K562 (cell line): ENCODE data around the gene CHM. TPM values are rescaled to one million over a fixed set of nuclear protein-coding genes. Genes with fewer than 3 reads are reported as not detected.
"Not testable (repeated sequence)": the region's sequence is repeated elsewhere in the genome, so short reads cannot be mapped to it uniquely, and the experiment has no call there.

ENCODE experiments used
- ATAC-seq: fragments of 200-7000 bp; cut with Tn5 transposase; 3 replicates; pipeline ENCODE4 v1.9.1; 2020; ENCODE audit warnings: moderate library complexity
- BruUV-seq: library from RNA; stranded (reverse); fragments of 400-500 nt; replicated peaks from 2 replicates; lab custom pipeline; 2021; lab: Mats Ljungman, UMichigan
- CTCF ChIA-PET: fragments of 300-600 bp; formaldehyde crosslinking; extraction: SDS; loops from one replicate; lab custom pipeline; 2021; ENCODE audit warnings: low intra/inter-chr PET ratio; lab: Yijun Ruan, JAX
- POLR2A ChIA-PET: fragments of 300-600, 350-650 bp; sonication (Branson Sonifier 250); formaldehyde crosslinking; extraction: SDS; loops from one replicate; lab custom pipeline; 2021; ENCODE audit warnings: antibody characterized with exemption, inconsistent platforms; lab: Yijun Ruan, JAX
- DNase-seq, 4 experiments: peaks; one replicate each; pipeline versions ENCODE4 v3.0.0 to v3.0.0-alpha.2; 2011 to 2018; ENCODE audit warnings: low spot score in 3 of 4, mixed read lengths in 3 of 4; ENCODE audit errors: extremely low read depth in 1 of 4
- FAIRE-seq: peaks from 2 replicates; lab custom pipeline; 2011; peaks lifted over from hg19 to GRCh38; lab: Jason Lieb, UNC
- H2AFZ ChIP-seq: 2 replicates; pipeline ENCODE4 v1.6.0; 2011; ENCODE audit warnings: low read depth, low read length, control low read depth, inconsistent platforms
- H3K27ac ChIP-seq: fragments of 200-600 bp; 3 replicates; pipeline ENCODE4 v1.8.0; 2011; ENCODE audit warnings: low read depth, mild to moderate bottlenecking, control low read depth, inconsistent platforms, low read length, moderate library complexity, mixed read lengths; ENCODE audit errors: extremely low read depth
- H3K27me3 ChIP-seq, 2 experiments: fragments of 300-600 bp in 1 of 2; 2 replicates in 1 of 2; 3 replicates in 1 of 2; pipeline versions ENCODE4 v1.6.0 to v1.8.0; 2011; ENCODE audit warnings: inconsistent platforms in 2 of 2, low read length in 2 of 2, mild to moderate bottlenecking in 1 of 2, mixed read lengths in 1 of 2, moderate library complexity in 1 of 2; ENCODE audit not compliant: control insufficient read depth in 2 of 2, insufficient read depth in 2 of 2
- H3K36me3 ChIP-seq: fragments of 300-600 bp; 3 replicates; pipeline ENCODE4 v1.8.0; 2011; ENCODE audit warnings: mild to moderate bottlenecking, low read length, inconsistent platforms; ENCODE audit not compliant: control insufficient read depth, insufficient read depth
- H3K4me1 ChIP-seq, 2 experiments: fragments of 200-600 bp in 1 of 2; replicated peaks in 1 of 2; 2 replicates in 1 of 2; 3 replicates in 1 of 2; pipeline versions ENCODE4 v1.5.1 to v1.8.0; 2011; ENCODE audit warnings: inconsistent platforms in 2 of 2, low read length in 2 of 2, mild to moderate bottlenecking in 1 of 2, mixed read lengths in 1 of 2, moderate library complexity in 1 of 2; ENCODE audit not compliant: control insufficient read depth in 2 of 2, insufficient read depth in 2 of 2
- H3K4me2 ChIP-seq: 2 replicates; pipeline ENCODE4 v1.6.1; 2011; ENCODE audit warnings: low read length, control low read depth, inconsistent platforms, mixed read lengths; ENCODE audit not compliant: insufficient read depth
- H3K4me3 ChIP-seq: fragments of 200-600 bp; sonication (generic), shearing (Covaris generic); 2 replicates; pipeline ENCODE4 v1.5.1; 2016; ENCODE audit warnings: control low read depth, inconsistent platforms
- H3K79me2 ChIP-seq: fragments of 200-600 bp; 3 replicates; pipeline ENCODE4 v1.8.0; 2011; ENCODE audit warnings: low read length, inconsistent platforms; ENCODE audit not compliant: control insufficient read depth, insufficient read depth
- H3K9ac ChIP-seq, 2 experiments: 2 replicates each; pipeline versions ENCODE4 v1.6.0 to v1.6.1; 2011; ENCODE audit warnings: low read depth in 2 of 2, low read length in 2 of 2, control low read depth in 1 of 2, inconsistent platforms in 1 of 2, mild to moderate bottlenecking in 1 of 2, mixed read lengths in 1 of 2; ENCODE audit not compliant: insufficient read depth in 1 of 2
- H3K9me1 ChIP-seq: one replicate; pipeline ENCODE4 v1.6.0; 2011; ENCODE audit warnings: inconsistent platforms, mild to moderate bottlenecking, low read length, moderate library complexity; ENCODE audit not compliant: control insufficient read depth, insufficient read depth
- H3K9me3 ChIP-seq: replicated peaks from 2 replicates; pipeline ENCODE4 v1.5.1; 2011; ENCODE audit warnings: low read depth, low read length, inconsistent platforms; ENCODE audit not compliant: control insufficient read depth, insufficient read depth
- H4K20me1 ChIP-seq: replicated peaks from 2 replicates; pipeline ENCODE4 v1.6.1; 2011; ENCODE audit warnings: low read length, inconsistent platforms, mixed read lengths; ENCODE audit not compliant: control insufficient read depth, insufficient read depth
- GATA2 ChIP-seq: sonication (generic); formaldehyde crosslinking; IDR thresholded peaks from 2 replicates; pipeline ENCODE4 v1.4.0; 2020; ENCODE audit warnings: mild to moderate bottlenecking, missing genetic modification reagents
- HEY1 ChIP-seq: fragments of 250-450 bp; sonication (Bioruptor Pico); IDR thresholded peaks from 2 replicates; pipeline ENCODE4 v1.5.0; 2020; ENCODE audit warnings: mild to moderate bottlenecking, moderate library complexity, borderline replicate concordance
- KLF13 ChIP-seq: fragments of 450-650 bp; IDR thresholded peaks from 2 replicates; pipeline ENCODE4 v1.6.1; 2016; ENCODE audit warnings: missing genetic modification characterization, low read depth, mild to moderate bottlenecking, missing compliant biosample characterization, moderate library complexity, borderline replicate concordance
- NONO ChIP-seq, 2 experiments: fragments of 200-400 bp in 1 of 2; fragments of 450-650 bp in 1 of 2; formaldehyde crosslinking in 1 of 2; IDR thresholded peaks; 2 replicates each; pipeline ENCODE4 v1.6.1; 2017; ENCODE audit warnings: low read depth in 2 of 2, mild to moderate bottlenecking in 2 of 2, moderate library complexity in 2 of 2, low read length in 1 of 2
- ZNF146 ChIP-seq: IDR thresholded peaks from one replicate; pipeline ENCODE4 v1.6.1; 2018; ENCODE audit warnings: missing compliant biosample characterization; ENCODE audit not compliant: unreplicated experiment
- WGBS: fragments of 100-300 bp; shearing (Covaris generic); methylation state at CpG from one replicate; pipeline ENCODE4 v1.1.6; 2016; ENCODE audit warnings: low coverage, mixed read lengths; ENCODE audit not compliant: insufficient coverage; ENCODE audit errors: missing lambda C conversion rate; 5-methylcytosine and 5-hydroxymethylcytosine counted together
- in situ Hi-C: fragments of 300-500 bp; cut with MboI; formaldehyde crosslinking; loops from 4 replicates; pipeline ENCODE4 v1.15.0; 2018; ENCODE audit warnings: inconsistent platforms, mixed read lengths
- intact Hi-C: fragments of 100-400 bp; cut with micrococcal nuclease; formaldehyde crosslinking; loops from 2 replicates; pipeline ENCODE4 v1.14.2; 2022
- polyA plus RNA-seq, 8 experiments: library from polyadenylated mRNA; depleted of rRNA in 4 of 8; stranded (reverse) in 5 of 8; unstranded in 3 of 8; fragments of >200 nt; fragmentation: Nextera tagmentation in 2 of 8; fragmentation: Illumina TruSeq in 1 of 8; extraction: Ambion mirVana in 2 of 8; extraction: Trizol in 1 of 8; gene quantifications; 2 replicates each; pipeline versions ENCODE4 v1.2.1 to v1.2.3, GENCODE V29; 2011 to 2014; ENCODE audit warnings: inconsistent platforms in 1 of 8, missing spikeins in 1 of 8
- total RNA-seq, 7 experiments: library from RNA; depleted of rRNA in 6 of 7; stranded (reverse); fragments of >200 nt in 6 of 7; fragmentation: Illumina TruSeq in 2 of 7; extraction: Trizol in 2 of 7; gene quantifications; 2 replicates each; pipeline versions ENCODE4 v1.2.1 to v1.2.3, GENCODE V29; 2011 to 2021; ENCODE audit warnings: low replicate concordance in 1 of 7

The CHM gene
- total and polyA plus RNA-seq, 9 of the 15 experiments (the other 6 are each of a cell fraction or from before 2014, with no cell fraction given), result 2.2 to 9.0 (median 4.6) TPM

DNA sequence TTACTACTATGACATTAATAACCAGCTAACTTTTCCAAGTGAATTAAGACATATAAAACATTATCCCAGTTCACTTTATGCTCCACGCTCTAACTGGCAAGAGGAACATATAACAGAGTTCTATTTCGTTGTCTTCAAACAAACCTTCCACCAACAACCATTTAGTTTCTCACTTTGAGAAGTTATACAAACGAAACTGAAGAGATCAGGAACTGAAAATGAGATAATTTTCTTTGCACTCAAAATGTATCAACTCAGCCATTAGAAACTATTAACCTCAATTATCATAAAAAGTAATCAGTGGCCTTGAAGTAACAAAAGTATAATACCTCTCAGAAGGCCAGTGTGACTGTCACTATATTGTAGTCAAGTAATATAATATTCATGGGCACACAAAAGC, 70.1 kb downstream of the CHM start:
- 45% methylated on average over 2 of the region's 3 CpGs for WGBS
- Histone ChIP-seq H4K20me1 (no peaks in the 10 kb centered on the region), H3K36me3 (no peaks in the 10 kb centered on the region), H3K9me3 (no peaks in the 10 kb centered on the region), H3K4me2 (no peak overlapping the region), H3K27ac (no peak overlapping the region), H3K27me3 (no peaks in the 10 kb centered on the region), H3K79me2 (no peaks in the 10 kb centered on the region), H3K9me1 (no peaks in the 10 kb centered on the region), H3K4me3 (no peak overlapping the region), H3K9ac (no peak overlapping the region), H3K4me1 (no peaks in the 10 kb centered on the region), H2AFZ (no peak overlapping the region)
- ChIA-PET CTCF (no interaction called here), POLR2A (no interaction called here)
- no peak for DNase-seq
- BruUV-seq, result no TSS peak
- ATAC-seq, result no peak
- FAIRE-seq, result no peak
- TF ChIP-seq GATA2 (CRISPR knock-in tag) (no peak), ZNF146 (no peak), HEY1 (CRISPR knock-in tag) (no peak), KLF13 (no peak), NONO (IDR thresholded peaks at IDR 0.05; ENCODE audit: low read depth in 2 of 2, low read length in 1 of 2) (no peak)
- intact Hi-C loops, result no loop called here
- in situ Hi-C loops, result no loop called here

DNA sequence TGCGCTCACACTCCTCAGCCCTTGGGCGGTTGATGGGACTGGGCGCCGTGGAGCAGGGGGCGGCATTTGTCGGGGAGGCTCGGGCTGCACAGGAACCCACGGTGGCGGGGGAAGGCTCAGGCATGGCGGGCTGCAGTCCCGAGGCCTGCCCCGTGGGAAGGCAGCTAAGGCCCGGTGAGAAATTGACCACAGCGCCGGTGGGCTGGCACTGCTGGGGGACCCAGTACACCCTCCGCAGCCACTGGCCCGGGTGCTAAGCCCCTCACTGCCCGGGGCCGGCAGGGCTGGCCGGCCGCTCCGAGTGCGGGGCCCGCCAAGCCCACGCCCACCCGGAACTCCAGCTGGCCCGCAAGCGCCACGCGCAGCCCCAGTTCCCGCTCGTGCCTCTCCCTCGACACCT, 75.0 kb downstream of the CHM start:
- CTCF ChIA-PET, BruUV-seq, H3K27me3 ChIP-seq, intact Hi-C loops, H2AFZ ChIP-seq, H3K4me2 ChIP-seq, H3K27ac ChIP-seq, POLR2A ChIA-PET, H3K4me1 ChIP-seq, DNase-seq, H3K9me3 ChIP-seq, H4K20me1 ChIP-seq, FAIRE-seq, in situ Hi-C loops, H3K4me3 ChIP-seq, H3K9ac ChIP-seq, H3K36me3 ChIP-seq, ATAC-seq, H3K9me1 ChIP-seq, H3K79me2 ChIP-seq: not testable (repeated sequence)
- WGBS, result 55% methylated on average over 2 of the region's 33 CpGs
